Activated T-cell treated with anti-CD3 and anti-CD28 coated beads for 1 hour (primary cell): ENCODE results near the gene CELF5.

Source experiments
- DNase-seq: peaks from one replicate; pipeline ENCODE4 v3.0.0-alpha.2; 2020; ENCODE audit warnings: low read depth

CELF5 gene

GRCh38 chr19:3344608-3345598 lies 120.4 kb downstream of the CELF5 start:
- DNase-seq: no peak

GRCh38 chr19:3345850-3346460 lies 121.5 kb downstream of the CELF5 start:
- no peak for DNase-seq
